Measurements from ENCODE around the gene WDFY4.

- TF ChIP-seq ATF3 (IDR thresholded peaks at IDR 0.05) (no peak), ATF3 (CRISPR knock-in tag; conservative IDR thresholded peaks at IDR 0.05) (no peak), POLR2A (conservative IDR thresholded peaks at IDR 0.05) (no peak), ZNF589 (CRISPR knock-in tag; IDR thresholded peaks at IDR 0.05; ENCODE audit: low read depth) (no peak), HNRNPUL1 (IDR thresholded peaks at IDR 0.05; ENCODE audit: low read length) (no peak), ZFP30 (CRISPR knock-in tag; IDR thresholded peaks at IDR 0.05; ENCODE audit: borderline replicate concordance) (no peak), SRSF7 (optimal IDR thresholded peaks at IDR 0.05; ENCODE audit: low read depth, low read length) (no peak), CTCF (IDR thresholded peaks at IDR 0.05 in 2 of 3, conservative IDR thresholded peaks at IDR 0.05 in 1 of 3; ENCODE audit: insufficient read depth in 2 of 3, low read depth in 1 of 3, low read length in 3 of 3) (no peak), ERF (CRISPR knock-in tag; IDR thresholded peaks at IDR 0.05) (no peak), ATF4 (CRISPR knock-in tag; IDR thresholded peaks at IDR 0.05) (no peak)
Observed at GRCh38 chr10:48883701-48884100, 199.0 kb downstream of the WDFY4 start.
